GM21381 (cell line): ENCODE data around the gene UQCRH.

Experiments used
- ATAC-seq: cut with Tn5 transposase; IDR thresholded peaks from one replicate; pipeline ENCODE4 v1.9.1; 2021; ENCODE audit warnings: mild to moderate bottlenecking, moderate library complexity; ENCODE audit not compliant: unreplicated experiment

UQCRH gene

GRCh38 chr1:46303038-46303871, at the start of gene UQCRH, which contains the start of gene LRRC41:
Gene UQCRH, plus strand, starts transcription at chr1:46303698. Its CDS starts 69 bp downstream, at chr1:46303767.
Gene LRRC41, minus strand, starts transcription at chr1:46303616. Its CDS starts 294 bp downstream, at chr1:46303322.
- peak; percentile 81 for ATAC-seq

- no peak for ATAC-seq
Observed at GRCh38 chr1:46254668-46255067, 48.8 kb upstream of the UQCRH start.

GRCh38 chr1:46256523-46256922, 47.0 kb upstream of the UQCRH start:
- no peak for ATAC-seq

GRCh38 chr1:46262508-46262907, 41.0 kb upstream of the UQCRH start:
- ATAC-seq = no peak

- no peak for ATAC-seq
Observed at GRCh38 chr1:46263146-46263545, 40.4 kb upstream of the UQCRH start.

- no peak for ATAC-seq
Observed at GRCh38 chr1:46268578-46268977, 34.9 kb upstream of the UQCRH start.

- ATAC-seq = no peak
Observed at GRCh38 chr1:46274225-46275029, 29.1 kb upstream of the UQCRH start.

- ATAC-seq = no peak
Observed at GRCh38 chr1:46275030-46275337, 28.5 kb upstream of the UQCRH start.

GRCh38 chr1:46277658-46278373, 25.7 kb upstream of the UQCRH start:
- ATAC-seq = no peak

GRCh38 chr1:46278807-46279206, 24.7 kb upstream of the UQCRH start:
- no peak for ATAC-seq

GRCh38 chr1:46280092-46280491, 23.4 kb upstream of the UQCRH start:
- ATAC-seq = no peak

GRCh38 chr1:46281021-46281420, 22.5 kb upstream of the UQCRH start:
- ATAC-seq = no peak

GRCh38 chr1:46284058-46284457, 19.4 kb upstream of the UQCRH start:
- ATAC-seq = no peak

GRCh38 chr1:46284597-46285564, 18.6 kb upstream of the UQCRH start:
- no peak for ATAC-seq

- no peak for ATAC-seq
Observed at GRCh38 chr1:46285730-46286477, 17.6 kb upstream of the UQCRH start.

- ATAC-seq = no peak
Observed at GRCh38 chr1:46288485-46289133, 14.9 kb upstream of the UQCRH start.

GRCh38 chr1:46289134-46289494, 14.4 kb upstream of the UQCRH start:
- no peak for ATAC-seq

GRCh38 chr1:46289976-46290375, 13.5 kb upstream of the UQCRH start:
- no peak for ATAC-seq

GRCh38 chr1:46295306-46295705, 8.2 kb upstream of the UQCRH start:
- no peak for ATAC-seq
